Activated CD8-positive, alpha-beta T cell treated with anti-CD3 and anti-CD28 coated beads, Interleukin-2, amount 10 ng/mL, durations not matched to agents 7 days and 5 days (primary cell): Measurements from ENCODE around the gene UQCR10. TPM values are rescaled to one million over a fixed set of nuclear protein-coding genes. Genes with fewer than 3 reads are reported as not detected.

Experiments
- ATAC-seq: fragments of 150-1000 bp; cut with Tn5 transposase; one replicate; pipeline ENCODE4 v1.10.0; 2021; ENCODE audit warnings: moderate library complexity
- CTCF ChIA-PET: fragments of 350-600 bp; sonication (Branson Sonifier 250); formaldehyde crosslinking; loops from one replicate; lab custom pipeline; 2021; ENCODE audit warnings: antibody characterized with exemption; lab: Charles Lee
- POLR2A ChIA-PET: fragments of 350-600 bp; sonication (Branson Sonifier 250); formaldehyde crosslinking; loops from one replicate; lab custom pipeline; 2021; ENCODE audit warnings: antibody characterized with exemption; lab: Charles Lee
- DNase-seq: peaks from one replicate; pipeline ENCODE4 v3.0.0-alpha.2; 2020
- H3K27ac Mint-ChIP-seq: one replicate; pipeline ENCODE4 v1.8.0; 2021; ENCODE audit warnings: mild to moderate bottlenecking, mixed read lengths
- H3K27me3 Mint-ChIP-seq: one replicate; pipeline ENCODE4 v1.8.0; 2021; ENCODE audit warnings: low read depth, mixed read lengths
- H3K36me3 Mint-ChIP-seq: one replicate; pipeline ENCODE4 v1.8.0; 2021; ENCODE audit warnings: low read depth, mixed read lengths
- H3K4me1 Mint-ChIP-seq: one replicate; pipeline ENCODE4 v1.8.0; 2021; ENCODE audit warnings: low read depth, mixed read lengths
- H3K4me3 Mint-ChIP-seq: one replicate; pipeline ENCODE4 v1.8.0; 2021; ENCODE audit warnings: mild to moderate bottlenecking, mixed read lengths
- H3K9me3 Mint-ChIP-seq: one replicate; pipeline ENCODE4 v1.8.0; 2022; ENCODE audit warnings: mixed read lengths; ENCODE audit not compliant: insufficient read depth
- total RNA-seq, 2 experiments: library from RNA; stranded (reverse); gene quantifications; one replicate each; pipeline ENCODE4 v1.2.3, GENCODE V29; 2021

The UQCR10 gene
- total RNA-seq, 2 experiments from 2014 or later = 102 to 103 TPM

GRCh38 chr22:29786031-29786430 is 18.9 kb downstream of the UQCR10 start:
- Mint-ChIP-seq H3K4me1 (no peaks in the 10 kb centered on the region), H3K27me3 (no peaks in the 10 kb centered on the region), H3K4me3 (no peak overlapping the region), H3K27ac (no peak overlapping the region), H3K36me3 (peaks cover 21% of the 10 kb centered on the region), H3K9me3 (no peaks in the 10 kb centered on the region)
- CTCF ChIA-PET = no interaction called here
- POLR2A ChIA-PET = interaction anchor here (0.8 kb wide), 1 partner anchor 1037 kb away, joined by 3 read pairs; no protein-coding TSS in a partner anchor
- no peak for ATAC-seq
- no peak for DNase-seq

GRCh38 chr22:29787371-29787980 is 20.3 kb downstream of the UQCR10 start:
- H3K4me1 Mint-ChIP-seq = no peaks in the 10 kb centered on the region
- ATAC-seq (no peak), DNase-seq (no peak)
- no peak overlapping the region for H3K27ac Mint-ChIP-seq
- ChIA-PET CTCF (no interaction called here), POLR2A (no interaction called here)
- H3K9me3 Mint-ChIP-seq = no peaks in the 10 kb centered on the region
- H3K4me3 Mint-ChIP-seq = no peak overlapping the region
- H3K36me3 Mint-ChIP-seq = peaks cover 29% of the 10 kb centered on the region
- no peaks in the 10 kb centered on the region for H3K27me3 Mint-ChIP-seq

GRCh38 chr22:29788339-29789279 is 21.4 kb downstream of the UQCR10 start:
- DNase-seq = no peak
- H3K36me3 Mint-ChIP-seq = peaks cover 31% of the 10 kb centered on the region
- H3K27ac Mint-ChIP-seq = no peak overlapping the region
- H3K4me1 Mint-ChIP-seq = no peaks in the 10 kb centered on the region
- H3K27me3 Mint-ChIP-seq = no peaks in the 10 kb centered on the region
- POLR2A ChIA-PET = no interaction called here
- ATAC-seq = no peak
- H3K9me3 Mint-ChIP-seq = no peaks in the 10 kb centered on the region
- CTCF ChIA-PET = no interaction called here
- H3K4me3 Mint-ChIP-seq = no peak overlapping the region

- ChIA-PET CTCF (interaction anchor here (1.3 kb wide), 1 partner anchor 215 kb away, joined by 3 read pairs; no protein-coding TSS in a partner anchor), POLR2A (no interaction called here)
- Mint-ChIP-seq H3K27me3 (no peaks in the 10 kb centered on the region), H3K4me1 (no peaks in the 10 kb centered on the region), H3K27ac (no peak overlapping the region), H3K36me3 (peaks cover 34% of the 10 kb centered on the region), H3K4me3 (no peak overlapping the region), H3K9me3 (no peaks in the 10 kb centered on the region)
- ATAC-seq (no peak), DNase-seq (no peak)
Observed at GRCh38 chr22:29790061-29790460, 22.9 kb downstream of the UQCR10 start.

GRCh38 chr22:29793396-29793795 is 26.2 kb downstream of the UQCR10 start:
- Mint-ChIP-seq H3K4me3 (no peak overlapping the region), H3K4me1 (peaks cover 22% of the 10 kb centered on the region), H3K27me3 (no peaks in the 10 kb centered on the region), H3K27ac (no peak overlapping the region), H3K9me3 (no peaks in the 10 kb centered on the region), H3K36me3 (peaks cover 49% of the 10 kb centered on the region)
- ATAC-seq = no peak
- DNase-seq = no peak
- ChIA-PET POLR2A (no interaction called here), CTCF (no interaction called here)

- POLR2A ChIA-PET = interaction anchor here (0.7 kb wide), 1 partner anchor 283 kb away, joined by 3 read pairs; no protein-coding TSS in a partner anchor
- CTCF ChIA-PET = interaction anchor here (0.6 to 1.9 kb wide), 5 partner anchors 11 to 313 kb away, joined by 3 to 6 read pairs (median 3); no protein-coding TSS in a partner anchor
- H3K36me3 Mint-ChIP-seq = peaks cover 52% of the 10 kb centered on the region
- ATAC-seq = no peak
- H3K27me3 Mint-ChIP-seq = no peaks in the 10 kb centered on the region
- H3K9me3 Mint-ChIP-seq = no peaks in the 10 kb centered on the region
- H3K27ac Mint-ChIP-seq = no peak overlapping the region
- peaks cover 39% of the 10 kb centered on the region for H3K4me1 Mint-ChIP-seq
- DNase-seq = no peak
- no peak overlapping the region for H3K4me3 Mint-ChIP-seq
Observed at GRCh38 chr22:29795663-29796062, 28.5 kb downstream of the UQCR10 start.

GRCh38 chr22:29797351-29797750 is 30.2 kb downstream of the UQCR10 start:
- Mint-ChIP-seq H3K9me3 (no peaks in the 10 kb centered on the region), H3K4me1 (peaks cover 39% of the 10 kb centered on the region), H3K27me3 (no peaks in the 10 kb centered on the region), H3K4me3 (peak overlapping the region; percentile 45), H3K27ac (peak overlapping the region; percentile 85), H3K36me3 (peaks cover 58% of the 10 kb centered on the region)
- ChIA-PET CTCF (interaction anchor here (0.9 to 1.9 kb wide), 5 partner anchors 24 to 291 kb away, joined by 3 to 6 read pairs (median 3); no protein-coding TSS in a partner anchor), POLR2A (no interaction called here)
- ATAC-seq (peak; percentile 81), DNase-seq (peak; percentile 67)

GRCh38 chr22:29798318-29798717 is 31.1 kb downstream of the UQCR10 start:
- CTCF ChIA-PET = no interaction called here
- H3K4me1 Mint-ChIP-seq = peaks cover 39% of the 10 kb centered on the region
- no peaks in the 10 kb centered on the region for H3K9me3 Mint-ChIP-seq
- DNase-seq (no peak), ATAC-seq (no peak)
- H3K36me3 Mint-ChIP-seq = peaks cover 56% of the 10 kb centered on the region
- no peaks in the 10 kb centered on the region for H3K27me3 Mint-ChIP-seq
- POLR2A ChIA-PET = no interaction called here
- peak overlapping the region; percentile 85 for H3K27ac Mint-ChIP-seq
- H3K4me3 Mint-ChIP-seq = peak overlapping the region; percentile 1

- POLR2A ChIA-PET = no interaction called here
- H3K9me3 Mint-ChIP-seq = no peaks in the 10 kb centered on the region
- peaks cover 61% of the 10 kb centered on the region for H3K36me3 Mint-ChIP-seq
- H3K27ac Mint-ChIP-seq = peak overlapping the region; percentile 85
- H3K27me3 Mint-ChIP-seq = no peaks in the 10 kb centered on the region
- H3K4me1 Mint-ChIP-seq = peaks cover 39% of the 10 kb centered on the region
- ATAC-seq (no peak), DNase-seq (no peak)
- no peak overlapping the region for H3K4me3 Mint-ChIP-seq
- CTCF ChIA-PET = interaction anchor here (0.8 kb wide), 1 partner anchor 290 kb away, joined by 3 read pairs; no protein-coding TSS in a partner anchor
Observed at GRCh38 chr22:29798801-29799200, 31.6 kb downstream of the UQCR10 start.

GRCh38 chr22:29799217-29799680 is 32.1 kb downstream of the UQCR10 start:
- ATAC-seq (no peak), DNase-seq (no peak)
- H3K9me3 Mint-ChIP-seq = no peaks in the 10 kb centered on the region
- H3K27me3 Mint-ChIP-seq = no peaks in the 10 kb centered on the region
- H3K4me3 Mint-ChIP-seq = no peak overlapping the region
- H3K4me1 Mint-ChIP-seq = peaks cover 39% of the 10 kb centered on the region
- H3K36me3 Mint-ChIP-seq = peaks cover 64% of the 10 kb centered on the region
- ChIA-PET CTCF (interaction anchor here (0.8 kb wide), 1 partner anchor 289 kb away, joined by 3 read pairs; no protein-coding TSS in a partner anchor), POLR2A (no interaction called here)
- H3K27ac Mint-ChIP-seq = peak overlapping the region; percentile 85

- H3K36me3 Mint-ChIP-seq = peaks cover 72% of the 10 kb centered on the region
- no peak overlapping the region for H3K4me3 Mint-ChIP-seq
- H3K27me3 Mint-ChIP-seq = no peaks in the 10 kb centered on the region
- ChIA-PET POLR2A (no interaction called here), CTCF (no interaction called here)
- no peak for DNase-seq
- peaks cover 39% of the 10 kb centered on the region for H3K4me1 Mint-ChIP-seq
- H3K9me3 Mint-ChIP-seq = no peaks in the 10 kb centered on the region
- H3K27ac Mint-ChIP-seq = peak overlapping the region; percentile 68
- no peak for ATAC-seq
Observed at GRCh38 chr22:29801153-29801552, 34.0 kb downstream of the UQCR10 start.
